ENCODE measurements around the gene UNC5CL. TPM values are rescaled to one million over a fixed set of nuclear protein-coding genes. Genes with fewer than 3 reads are reported as not detected.

UNC5CL gene
- total and polyA plus RNA-seq, 2 of the 8 experiments (the other 6 are each of a cell fraction or from before 2014, with no cell fraction given) = 1.3 to 1.7 TPM

- H3K18ac ChIP-seq (ENCODE audit: extremely low read depth, low read length) = no peak overlapping the region
- H2BK120ac ChIP-seq (replicated peaks; ENCODE audit: low read depth, low read length) = no peak overlapping the region
- H2BK15ac ChIP-seq (ENCODE audit: low read length) = no peak overlapping the region
- no peak overlapping the region for H2BK20ac ChIP-seq (ENCODE audit: low read length)
- H4K91ac ChIP-seq (replicated peaks; ENCODE audit: insufficient read length, low read length) = no peak overlapping the region
- H4K8ac ChIP-seq (ENCODE audit: extremely low read depth, insufficient read depth, low read length) = no peak overlapping the region
- no peak overlapping the region for H3K4me3 ChIP-seq (ENCODE audit: extremely low read depth in 1 of 4, insufficient read depth in 2 of 4, low read depth in 3 of 4, low read length in 4 of 4)
- H2BK5ac ChIP-seq (ENCODE audit: low read depth, low read length) = no peak overlapping the region
- no peaks in the 10 kb centered on the region for H3K36me3 ChIP-seq (ENCODE audit: control insufficient read depth in 2 of 4, insufficient read depth in 4 of 4, low read length in 3 of 4)
- no peaks in the 10 kb centered on the region for H3K79me2 ChIP-seq (ENCODE audit: control insufficient read depth in 1 of 2, insufficient read depth in 2 of 2, low read length in 2 of 2)
- H3K4me2 ChIP-seq (ENCODE audit: insufficient read depth in 1 of 2, low read depth in 2 of 2, low read length in 2 of 2) = no peak overlapping the region
- no peak for TF ChIP-seq TBP (IDR thresholded peaks at IDR 0.05; ENCODE audit: low read depth, low read length)
- TF ChIP-seq SP2 (IDR thresholded peaks at IDR 0.05; ENCODE audit: low read length) = no peak
- no peak for TF ChIP-seq GTF2F1 (IDR thresholded peaks at IDR 0.05; ENCODE audit: borderline replicate concordance, low read depth, low read length)
- no peak for TF ChIP-seq HDAC2 (IDR thresholded peaks at IDR 0.05; ENCODE audit: borderline replicate concordance in 1 of 2, low read depth in 2 of 2, low read length in 2 of 2)
- no peak for TF ChIP-seq CBX8 (IDR thresholded peaks at IDR 0.05; ENCODE audit: borderline replicate concordance, low read depth, low read length)
- no peak for TF ChIP-seq SUZ12 (IDR thresholded peaks at IDR 0.05; ENCODE audit: low read length)
- TF ChIP-seq RXRA (IDR thresholded peaks at IDR 0.05; ENCODE audit: insufficient read depth, low read depth, low read length) = no peak
- no peak for TF ChIP-seq RFX5 (IDR thresholded peaks at IDR 0.05; ENCODE audit: borderline replicate concordance, low read depth, low read length)
- TF ChIP-seq CHD2 (IDR thresholded peaks at IDR 0.05; ENCODE audit: low read length) = no peak
- no peak for TF ChIP-seq CTCF (IDR thresholded peaks at IDR 0.05; ENCODE audit: control extremely low read depth in 1 of 3, insufficient read depth in 1 of 3, low read depth in 1 of 3, low read length in 3 of 3)
- TF ChIP-seq SP4 (IDR thresholded peaks at IDR 0.05; ENCODE audit: low read length) = no peak
- H2AFZ ChIP-seq (ENCODE audit: low read length) = no peak overlapping the region
- H4K20me1 ChIP-seq (replicated peaks in 1 of 2; ENCODE audit: control insufficient read depth in 1 of 2, insufficient read depth in 2 of 2, low read length in 2 of 2) = no peaks in the 10 kb centered on the region
- H3K56ac ChIP-seq (replicated peaks; ENCODE audit: insufficient read length, low read depth, low read length) = no peak overlapping the region
- no peak overlapping the region for H3K27ac ChIP-seq (ENCODE audit: low read depth, low read length)
- H3K79me1 ChIP-seq (ENCODE audit: low read depth, low read length) = no peaks in the 10 kb centered on the region
- ChIA-PET POLR2A (ENCODE audit: partially characterized antibody) (no interaction called here), CTCF (ENCODE audit: partially characterized antibody) (interaction anchor here (1.2 to 2.1 kb wide), 4 partner anchors 9 to 95 kb away, joined by 4 to 12 read pairs (median 6); no protein-coding TSS in a partner anchor)
- no peak overlapping the region for H2BK12ac ChIP-seq (ENCODE audit: low read depth, low read length)
- FAIRE-seq (no peak), DNase-seq (ENCODE audit: low read depth in 1 of 2, low spot score in 2 of 2) (no peak)
- no peak overlapping the region for H2AK5ac ChIP-seq (ENCODE audit: low read depth, low read length)
- H4K5ac ChIP-seq (ENCODE audit: insufficient read length, low read depth, low read length) = no peak overlapping the region
- no peak overlapping the region for H3K14ac ChIP-seq (ENCODE audit: insufficient read length)
- peaks cover 0 to 7% (median 2%) of the 10 kb centered on the region in 4 experiments; a peak in 4 of 7 replicates for H3K4me1 ChIP-seq (replicated peaks in 1 of 4; ENCODE audit: control insufficient read depth in 3 of 4, insufficient read depth in 4 of 4, low read length in 3 of 4)
- peaks cover 0 to 2% (median 0%) of the 10 kb centered on the region in 4 experiments; a peak in 2 of 7 replicates for H3K27me3 ChIP-seq (replicated peaks in 1 of 4; ENCODE audit: control insufficient read depth in 3 of 4, extremely low read depth in 1 of 4, insufficient read depth in 3 of 4, low read length in 3 of 4)
- no peak overlapping the region for H3K4ac ChIP-seq (replicated peaks; ENCODE audit: insufficient read length, low read depth, low read length)
- H3K23me2 ChIP-seq (ENCODE audit: low read depth, low read length) = no peaks in the 10 kb centered on the region; the same call in 1 of the 2 replicates
- no peak overlapping the region for H3K23ac ChIP-seq (ENCODE audit: insufficient read length)
- H3K9ac ChIP-seq (replicated peaks in 1 of 4; ENCODE audit: extremely low read depth in 1 of 4, low read depth in 3 of 4, low read length in 3 of 4) = no peak overlapping the region
- no peaks in the 10 kb centered on the region for H3K9me3 ChIP-seq (ENCODE audit: insufficient read depth in 2 of 2, low read depth in 1 of 2, low read length in 1 of 2)
These were observed 50.4 kb downstream of the UNC5CL start for GRCh38 chr6:40988634-40989033.

All from H1 (cell line).